GM23338 (cell line): ENCODE results near the gene ZSWIM5. TPM values are rescaled to one million over a fixed set of nuclear protein-coding genes. Genes with fewer than 3 reads are reported as not detected.

ENCODE experiments used
- ATAC-seq: fragments of 200-7000 bp; cut with Tn5 transposase; 3 replicates; pipeline ENCODE4 v1.9.1; 2020
- DNase-seq: peaks from one replicate; pipeline ENCODE4 v3.0.0-alpha.2; 2015; ENCODE audit warnings: low spot score
- H2AFZ ChIP-seq: fragments of 200-600 bp; sonication (generic); 2 replicates; pipeline ENCODE4 v1.8.0; 2016; ENCODE audit warnings: antibody characterized with exemption, mild to moderate bottlenecking, moderate library complexity
- H3F3A ChIP-seq: fragments of 200-600 bp; sonication (generic); replicated peaks from 2 replicates; pipeline ENCODE4 v1.8.0; 2017; ENCODE audit warnings: antibody characterized with exemption, mixed run types, low read depth
- H3K27ac ChIP-seq: fragments of 200-600 bp; sonication (generic); 2 replicates; pipeline ENCODE4 v1.6.1; 2016; ENCODE audit warnings: low read depth
- H3K27me3 ChIP-seq: fragments of 200-600 bp; sonication (generic); 2 replicates; pipeline ENCODE4 v1.8.0; 2016; ENCODE audit warnings: mild to moderate bottlenecking, mixed run types, moderate library complexity; ENCODE audit not compliant: insufficient read depth
- H3K36me3 ChIP-seq: fragments of 200-600 bp; sonication (generic); 2 replicates; pipeline ENCODE4 v1.8.0; 2016; ENCODE audit warnings: mild to moderate bottlenecking; ENCODE audit not compliant: insufficient read depth
- H3K4me1 ChIP-seq: fragments of 200-600 bp; sonication (generic); 2 replicates; pipeline ENCODE4 v1.8.0; 2016; ENCODE audit warnings: mild to moderate bottlenecking, moderate library complexity; ENCODE audit not compliant: insufficient read depth
- H3K4me2 ChIP-seq: fragments of 200-600 bp; sonication (generic); 2 replicates; pipeline ENCODE4 v1.7.1; 2017; ENCODE audit warnings: mixed run types
- H3K4me3 ChIP-seq: fragments of 200-600 bp; sonication (generic); 2 replicates; pipeline ENCODE4 v1.6.1; 2016; ENCODE audit warnings: mixed run types
- H3K79me2 ChIP-seq: fragments of 200-600 bp; sonication (generic); replicated peaks from 2 replicates; pipeline ENCODE4 v1.8.0; 2017; ENCODE audit warnings: mild to moderate bottlenecking; ENCODE audit not compliant: insufficient read depth
- H3K9me2 ChIP-seq: fragments of 200-600 bp; sonication (generic); 2 replicates; pipeline ENCODE4 v1.8.0; 2017; ENCODE audit not compliant: insufficient read depth
- H4K20me1 ChIP-seq: fragments of 200-600 bp; sonication (generic); replicated peaks from 2 replicates; pipeline ENCODE4 v1.8.0; 2017; ENCODE audit warnings: mild to moderate bottlenecking; ENCODE audit not compliant: insufficient read depth
- H3K27ac Mint-ChIP-seq: 2 replicates; pipeline ENCODE4 v1.8.0; 2020; ENCODE audit warnings: inconsistent platforms, mild to moderate bottlenecking, moderate library complexity, mixed read lengths
- H3K27me3 Mint-ChIP-seq: 3 replicates; pipeline ENCODE4 v1.8.0; 2022; ENCODE audit warnings: low read depth, mild to moderate bottlenecking, moderate library complexity, mixed read lengths, inconsistent platforms; ENCODE audit not compliant: insufficient read depth, poor library complexity
- H3K36me3 Mint-ChIP-seq: 3 replicates; pipeline ENCODE4 v1.8.0; 2021; ENCODE audit warnings: low read depth, mild to moderate bottlenecking, inconsistent platforms, moderate library complexity, mixed read lengths
- H3K4me1 Mint-ChIP-seq: 3 replicates; pipeline ENCODE4 v1.8.0; 2020; ENCODE audit warnings: mild to moderate bottlenecking, inconsistent platforms, mixed read lengths
- H3K4me3 Mint-ChIP-seq: 3 replicates; pipeline ENCODE4 v1.8.0; 2021; ENCODE audit warnings: moderate library complexity, mild to moderate bottlenecking, inconsistent platforms, mixed read lengths
- H3K9me3 Mint-ChIP-seq: 3 replicates; pipeline ENCODE4 v1.8.0; 2020; ENCODE audit warnings: moderate library complexity, mild to moderate bottlenecking, inconsistent platforms, mixed read lengths
- CTCF ChIP-seq, 2 experiments: fragments of 200-600 bp in 1 of 2; sonication (generic) in 1 of 2; conservative IDR thresholded peaks; 2 replicates each; pipeline versions ENCODE4 v1.5.1 to v1.6.1; 2016 to 2017; ENCODE audit warnings: antibody characterized with exemption in 2 of 2, low read depth in 2 of 2, mild to moderate bottlenecking in 2 of 2, moderate library complexity in 1 of 2
- ETS1 ChIP-seq: IDR thresholded peaks from 2 replicates; pipeline ENCODE4 v1.6.1; 2016; ENCODE audit warnings: antibody characterized with exemption
- EZH2phosphoT487 ChIP-seq: fragments of 200-600 bp; sonication (generic); IDR thresholded peaks from one replicate; pipeline ENCODE4 v1.8.1; 2018; ENCODE audit warnings: antibody characterized with exemption; ENCODE audit not compliant: unreplicated experiment
- NANOG ChIP-seq: IDR thresholded peaks from 2 replicates; pipeline ENCODE4 v1.6.1; 2016; ENCODE audit warnings: antibody characterized with exemption, borderline replicate concordance
- polyA plus RNA-seq: library from polyadenylated mRNA; unstranded; fragments of >200 nt; fragmentation: Nextera tagmentation; extraction: Ambion mirVana; gene quantifications from 2 replicates; pipeline ENCODE4 v1.2.1, GENCODE V29; 2016
- total RNA-seq: library from RNA; depleted of rRNA; stranded (reverse); fragments of >200 nt; shearing (Covaris generic); gene quantifications from 2 replicates; pipeline ENCODE4 v1.2.3, GENCODE V29; 2014
- TF ChIP-seq, protein P1 (sequence below): IDR thresholded peaks from one replicate; pipeline ENCODE4 v1.6.1; 2018; ENCODE audit warnings: antibody characterized with exemption; ENCODE audit not compliant: unreplicated experiment

The ZSWIM5 gene
- total and polyA plus RNA-seq, 2 experiments from 2014 or later: 0.65 to 3.6 TPM

DNA sequence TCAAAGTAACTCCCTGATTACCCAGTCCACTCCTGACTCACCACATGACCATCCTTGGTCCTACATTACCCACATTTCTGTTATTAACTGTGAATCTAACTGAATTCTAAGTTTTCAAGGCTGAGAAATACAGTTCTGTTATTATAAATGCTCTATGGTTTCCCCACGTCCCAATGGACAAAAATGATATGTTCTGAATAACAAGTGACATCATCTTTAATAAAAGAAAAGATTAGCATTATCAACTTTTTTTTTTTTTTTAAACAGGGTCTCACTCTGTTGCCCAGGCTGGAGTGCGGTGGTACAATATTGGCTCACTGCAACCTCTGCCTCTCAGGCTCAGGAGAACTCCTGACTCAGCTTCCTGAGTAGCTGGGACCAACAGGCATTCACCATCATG, 59.6 kb downstream of the ZSWIM5 start:
- ATAC-seq: no peak
- no peak overlapping the region for H3K27ac ChIP-seq
- H3K4me1 ChIP-seq: no peaks in the 10 kb centered on the region

DNA sequence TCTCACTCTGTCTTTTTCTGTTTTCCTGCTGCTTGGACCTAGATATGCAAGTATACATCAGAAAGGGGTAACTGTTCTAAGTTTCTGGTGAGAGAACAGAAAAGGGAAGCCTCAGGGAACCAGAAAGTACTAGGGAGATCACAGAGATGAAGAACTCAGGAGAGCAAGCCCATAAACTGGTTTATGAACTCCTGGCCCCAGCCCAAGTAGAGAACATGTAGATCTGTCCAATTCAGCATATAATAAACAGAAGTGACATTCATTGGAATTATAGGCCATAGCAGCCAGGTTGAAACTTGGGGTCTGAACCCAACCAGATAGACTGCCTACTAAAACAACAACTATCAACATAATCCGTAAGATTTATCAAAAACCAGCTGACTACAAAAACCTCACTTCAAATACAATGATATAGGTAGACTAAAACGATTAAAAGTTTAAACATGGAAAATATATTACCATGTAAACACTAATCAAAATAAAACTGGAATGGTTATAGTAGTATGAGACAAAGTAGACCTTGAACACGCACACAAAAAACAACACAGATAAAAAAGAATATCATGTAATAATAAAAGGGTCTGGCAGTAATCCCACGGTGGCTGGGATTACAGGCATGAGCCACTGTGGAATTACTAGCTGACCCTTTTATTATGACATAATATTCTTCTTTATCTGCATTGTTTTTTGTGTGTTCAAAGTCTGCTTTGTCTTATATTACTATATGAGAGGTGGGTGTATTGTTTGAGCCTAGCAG, 65.0 kb downstream of the ZSWIM5 start:
- H3K4me1 Mint-ChIP-seq: no peaks in the 10 kb centered on the region
- no peak for TF ChIP-seq EZH2phosphoT487
- no peak for TF ChIP-seq NANOG
- no peak for TF ChIP-seq ETS1
- TF ChIP-seq, protein P1, sequence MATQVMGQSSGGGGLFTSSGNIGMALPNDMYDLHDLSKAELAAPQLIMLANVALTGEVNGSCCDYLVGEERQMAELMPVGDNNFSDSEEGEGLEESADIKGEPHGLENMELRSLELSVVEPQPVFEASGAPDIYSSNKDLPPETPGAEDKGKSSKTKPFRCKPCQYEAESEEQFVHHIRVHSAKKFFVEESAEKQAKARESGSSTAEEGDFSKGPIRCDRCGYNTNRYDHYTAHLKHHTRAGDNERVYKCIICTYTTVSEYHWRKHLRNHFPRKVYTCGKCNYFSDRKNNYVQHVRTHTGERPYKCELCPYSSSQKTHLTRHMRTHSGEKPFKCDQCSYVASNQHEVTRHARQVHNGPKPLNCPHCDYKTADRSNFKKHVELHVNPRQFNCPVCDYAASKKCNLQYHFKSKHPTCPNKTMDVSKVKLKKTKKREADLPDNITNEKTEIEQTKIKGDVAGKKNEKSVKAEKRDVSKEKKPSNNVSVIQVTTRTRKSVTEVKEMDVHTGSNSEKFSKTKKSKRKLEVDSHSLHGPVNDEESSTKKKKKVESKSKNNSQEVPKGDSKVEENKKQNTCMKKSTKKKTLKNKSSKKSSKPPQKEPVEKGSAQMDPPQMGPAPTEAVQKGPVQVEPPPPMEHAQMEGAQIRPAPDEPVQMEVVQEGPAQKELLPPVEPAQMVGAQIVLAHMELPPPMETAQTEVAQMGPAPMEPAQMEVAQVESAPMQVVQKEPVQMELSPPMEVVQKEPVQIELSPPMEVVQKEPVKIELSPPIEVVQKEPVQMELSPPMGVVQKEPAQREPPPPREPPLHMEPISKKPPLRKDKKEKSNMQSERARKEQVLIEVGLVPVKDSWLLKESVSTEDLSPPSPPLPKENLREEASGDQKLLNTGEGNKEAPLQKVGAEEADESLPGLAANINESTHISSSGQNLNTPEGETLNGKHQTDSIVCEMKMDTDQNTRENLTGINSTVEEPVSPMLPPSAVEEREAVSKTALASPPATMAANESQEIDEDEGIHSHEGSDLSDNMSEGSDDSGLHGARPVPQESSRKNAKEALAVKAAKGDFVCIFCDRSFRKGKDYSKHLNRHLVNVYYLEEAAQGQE: no peak
- TF ChIP-seq CTCF (conservative IDR thresholded peaks at IDR 0.05; ENCODE audit: low read depth in 2 of 2): no peak

More for the DNA sequence above, 59.6 kb downstream of the ZSWIM5 start:
- H3K27ac Mint-ChIP-seq: no peak overlapping the region
- TF ChIP-seq NANOG (no peak), ETS1 (no peak)
- TF ChIP-seq, protein P1: no peak
- H3K36me3 Mint-ChIP-seq: no peaks in the 10 kb centered on the region
- no peak overlapping the region for H3K4me3 Mint-ChIP-seq
- H3F3A ChIP-seq: no peaks in the 10 kb centered on the region
- H2AFZ ChIP-seq: no peak overlapping the region
- no peaks in the 10 kb centered on the region for H3K79me2 ChIP-seq
- no peak overlapping the region for H3K4me2 ChIP-seq
- DNase-seq: no peak
- H3K4me1 Mint-ChIP-seq: peaks cover 11% of the 10 kb centered on the region; the same call in 2 of the 3 replicates
- no peaks in the 10 kb centered on the region for H3K9me3 Mint-ChIP-seq
- no peaks in the 10 kb centered on the region for H3K27me3 ChIP-seq
- H3K27me3 Mint-ChIP-seq: no peaks in the 10 kb centered on the region
- H3K36me3 ChIP-seq: no peaks in the 10 kb centered on the region
- H3K4me3 ChIP-seq: no peak overlapping the region
- no peaks in the 10 kb centered on the region for H4K20me1 ChIP-seq
- no peaks in the 10 kb centered on the region for H3K9me2 ChIP-seq

More for the DNA sequence above, 65.0 kb downstream of the ZSWIM5 start:
- Histone ChIP-seq H3K4me2 (no peak overlapping the region), H3F3A (no peaks in the 10 kb centered on the region), H2AFZ (no peak overlapping the region), H3K27me3 (no peaks in the 10 kb centered on the region), H4K20me1 (no peaks in the 10 kb centered on the region), H3K79me2 (no peaks in the 10 kb centered on the region), H3K36me3 (no peaks in the 10 kb centered on the region), H3K9me2 (no peaks in the 10 kb centered on the region), H3K4me3 (no peak overlapping the region), H3K4me1 (no peaks in the 10 kb centered on the region), H3K27ac (no peak overlapping the region)
- no peak for DNase-seq
- Mint-ChIP-seq H3K4me3 (no peak overlapping the region), H3K36me3 (no peaks in the 10 kb centered on the region), H3K9me3 (no peaks in the 10 kb centered on the region), H3K27ac (no peak overlapping the region), H3K27me3 (no peaks in the 10 kb centered on the region)
- ATAC-seq: no peak
